HepG2 (cell line): Measurements from ENCODE around the gene DNAJB12. TPM values are rescaled to one million over a fixed set of nuclear protein-coding genes. Genes with fewer than 3 reads are reported as not detected.

Source experiments
- ARNT ChIP-seq: fragments of 450-650 bp; IDR thresholded peaks from 2 replicates; pipeline ENCODE4 v1.6.1; 2017
- E2F2 ChIP-seq: sonication (generic); formaldehyde crosslinking; IDR thresholded peaks from 2 replicates; pipeline ENCODE4 v1.4.0; 2020; ENCODE audit warnings: missing genetic modification reagents, borderline replicate concordance
- HNRNPK ChIP-seq: fragments of 200-400 bp; formaldehyde crosslinking; IDR thresholded peaks from 2 replicates; pipeline ENCODE4 v1.6.1; 2018; ENCODE audit warnings: low read length, low read depth, moderate library complexity, mild to moderate bottlenecking; ENCODE audit not compliant: poor library complexity, severe bottlenecking
- HOXA3 ChIP-seq: sonication (generic); formaldehyde crosslinking; IDR thresholded peaks from 2 replicates; pipeline ENCODE4 v1.5.0; 2020; ENCODE audit warnings: missing genetic modification reagents
- MIER3 ChIP-seq: IDR thresholded peaks from 2 replicates; pipeline ENCODE4 v1.6.1; 2016; ENCODE audit warnings: missing compliant biosample characterization, borderline replicate concordance
- MTF2 ChIP-seq: sonication (generic); formaldehyde crosslinking; IDR thresholded peaks from 2 replicates; pipeline ENCODE4 v1.5.0; 2020; ENCODE audit warnings: missing genetic modification reagents, borderline replicate concordance
- NCOR1 ChIP-seq: fragments of 200-600 bp; sonication (generic); IDR thresholded peaks from 2 replicates; pipeline ENCODE4 v1.7.0; 2017; ENCODE audit warnings: antibody characterized with exemption, low read length, borderline replicate concordance
- PTBP1 ChIP-seq: fragments of 200-400 bp; formaldehyde crosslinking; IDR thresholded peaks from 2 replicates; pipeline ENCODE4 v1.6.1; 2018; ENCODE audit warnings: low read length, low read depth; ENCODE audit not compliant: poor library complexity, severe bottlenecking
- SP140L ChIP-seq: sonication (generic); formaldehyde crosslinking; IDR thresholded peaks from 2 replicates; pipeline ENCODE4 v1.4.0; 2020; ENCODE audit warnings: missing genetic modification reagents, borderline replicate concordance
- TBP ChIP-seq: sonication (generic); formaldehyde crosslinking; IDR thresholded peaks from 2 replicates; pipeline ENCODE4 v1.5.0; 2020; ENCODE audit warnings: missing genetic modification reagents
- ZBTB42 ChIP-seq: sonication (generic); formaldehyde crosslinking; IDR thresholded peaks from 2 replicates; pipeline ENCODE4 v1.5.0; 2020; ENCODE audit warnings: mild to moderate bottlenecking, missing genetic modification reagents
- ZBTB49 ChIP-seq: sonication (generic); formaldehyde crosslinking; IDR thresholded peaks from 2 replicates; pipeline ENCODE4 v1.4.0; 2020; ENCODE audit warnings: missing genetic modification reagents, borderline replicate concordance
- ZFP36L2 ChIP-seq: sonication (generic); formaldehyde crosslinking; IDR thresholded peaks from 2 replicates; pipeline ENCODE4 v1.4.0; 2020; ENCODE audit warnings: missing genetic modification reagents
- ZMYM4 ChIP-seq: sonication (generic); formaldehyde crosslinking; IDR thresholded peaks from 2 replicates; pipeline ENCODE4 v1.8.1; 2023; ENCODE audit warnings: mild to moderate bottlenecking, missing genetic modification reagents
- ZNF329 ChIP-seq: sonication (generic); formaldehyde crosslinking; IDR thresholded peaks from 2 replicates; pipeline ENCODE4 v1.9.0; 2021; ENCODE audit warnings: low read depth, mild to moderate bottlenecking, missing genetic modification reagents
- ZNF383 ChIP-seq: sonication (generic); formaldehyde crosslinking; IDR thresholded peaks from 2 replicates; pipeline ENCODE4 v1.4.0; 2020; ENCODE audit warnings: missing genetic modification reagents, mild to moderate bottlenecking, borderline replicate concordance
- ZNF672 ChIP-seq: sonication (generic); formaldehyde crosslinking; IDR thresholded peaks from 2 replicates; pipeline ENCODE4 v1.8.1; 2022; ENCODE audit warnings: missing genetic modification reagents
- ZNF720 ChIP-seq: sonication (generic); formaldehyde crosslinking; IDR thresholded peaks from 2 replicates; pipeline ENCODE4 v1.4.0; 2020; ENCODE audit warnings: missing genetic modification reagents
- ZSCAN29 ChIP-seq: sonication (generic); formaldehyde crosslinking; conservative IDR thresholded peaks from 2 replicates; pipeline ENCODE4 v1.4.0; 2020; ENCODE audit warnings: mild to moderate bottlenecking, missing genetic modification reagents
- ZSCAN9 ChIP-seq: IDR thresholded peaks from 2 replicates; pipeline ENCODE4 v1.6.1; 2016; ENCODE audit warnings: borderline replicate concordance
- polyA plus RNA-seq, 8 experiments: library from polyadenylated mRNA; depleted of rRNA in 3 of 8; stranded (reverse) in 7 of 8; unstranded in 1 of 8; fragments of >200 nt; fragmentation: Illumina TruSeq in 4 of 8; extraction: Trizol in 4 of 8; gene quantifications; 2 replicates each; pipeline versions ENCODE4 v1.2.1 to v1.2.3, GENCODE V29; 2011 to 2016; ENCODE audit warnings: low read depth in 4 of 8, missing spikeins in 1 of 8, mixed read lengths in 1 of 8; ENCODE audit not compliant: insufficient read depth in 1 of 8
- total RNA-seq, 5 experiments: library from RNA; depleted of rRNA; stranded (reverse); fragments of >200 nt; fragmentation: Illumina TruSeq; extraction: Trizol; gene quantifications; 2 replicates each; pipeline ENCODE4 v1.2.3, GENCODE V29; 2016; ENCODE audit warnings: low read depth in 1 of 5
- TF ChIP-seq, protein P1 (sequence below): sonication (generic); formaldehyde crosslinking; IDR thresholded peaks from 2 replicates; pipeline ENCODE4 v1.5.0; 2020; ENCODE audit warnings: mild to moderate bottlenecking, missing genetic modification reagents
- TF ChIP-seq, protein P2 (sequence below): sonication (generic); formaldehyde crosslinking; IDR thresholded peaks from 2 replicates; pipeline ENCODE4; 2020; ENCODE audit warnings: missing genetic modification reagents, mild to moderate bottlenecking, borderline replicate concordance

DNAJB12 gene
- total and polyA plus RNA-seq, 2 of the 13 experiments (the other 11 are each of a cell fraction or from before 2014, with no cell fraction given): 10.8 to 18.2 TPM

DNA sequence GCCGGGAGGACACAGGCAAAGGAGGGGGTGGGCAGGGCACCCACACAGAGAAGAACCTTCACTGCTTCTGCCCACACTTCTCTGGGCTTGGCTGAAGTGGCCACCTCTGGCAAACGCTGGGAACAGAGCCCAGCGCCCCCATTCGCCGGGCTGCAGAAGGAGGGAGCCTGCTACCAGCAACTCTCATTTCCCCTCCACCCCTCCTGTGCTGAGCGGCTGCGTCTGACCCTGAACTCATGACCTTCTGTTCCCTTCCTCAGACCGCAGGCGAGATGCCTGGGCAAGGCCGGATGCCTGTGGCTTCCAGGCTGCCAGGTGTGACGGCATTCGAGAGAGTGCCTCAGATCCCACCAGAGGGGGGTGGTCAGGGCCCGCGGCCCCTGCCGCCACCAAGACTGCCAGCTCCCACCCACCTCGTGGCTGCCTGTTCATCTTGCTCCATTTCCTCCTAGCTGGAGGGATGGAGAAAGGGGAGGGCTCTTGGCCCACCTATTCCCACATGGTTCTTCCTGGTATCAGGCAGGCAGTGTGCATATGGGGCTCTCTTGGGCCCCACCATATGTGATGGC is 19.8 kb downstream of the DNAJB12 start (continued):
- TF ChIP-seq, protein P1, sequence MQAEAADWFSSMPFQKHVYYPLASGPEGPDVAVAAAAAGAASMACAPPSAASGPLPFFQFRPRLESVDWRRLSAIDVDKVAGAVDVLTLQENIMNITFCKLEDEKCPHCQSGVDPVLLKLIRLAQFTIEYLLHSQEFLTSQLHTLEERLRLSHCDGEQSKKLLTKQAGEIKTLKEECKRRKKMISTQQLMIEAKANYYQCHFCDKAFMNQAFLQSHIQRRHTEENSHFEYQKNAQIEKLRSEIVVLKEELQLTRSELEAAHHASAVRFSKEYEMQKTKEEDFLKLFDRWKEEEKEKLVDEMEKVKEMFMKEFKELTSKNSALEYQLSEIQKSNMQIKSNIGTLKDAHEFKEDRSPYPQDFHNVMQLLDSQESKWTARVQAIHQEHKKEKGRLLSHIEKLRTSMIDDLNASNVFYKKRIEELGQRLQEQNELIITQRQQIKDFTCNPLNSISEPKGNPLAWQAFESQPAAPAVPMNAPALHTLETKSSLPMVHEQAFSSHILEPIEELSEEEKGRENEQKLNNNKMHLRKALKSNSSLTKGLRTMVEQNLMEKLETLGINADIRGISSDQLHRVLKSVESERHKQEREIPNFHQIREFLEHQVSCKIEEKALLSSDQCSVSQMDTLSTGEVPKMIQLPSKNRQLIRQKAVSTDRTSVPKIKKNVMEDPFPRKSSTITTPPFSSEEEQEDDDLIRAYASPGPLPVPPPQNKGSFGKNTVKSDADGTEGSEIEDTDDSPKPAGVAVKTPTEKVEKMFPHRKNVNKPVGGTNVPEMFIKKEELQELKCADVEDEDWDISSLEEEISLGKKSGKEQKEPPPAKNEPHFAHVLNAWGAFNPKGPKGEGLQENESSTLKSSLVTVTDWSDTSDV (CRISPR knock-in tag): 0 out of 2 replicates have a peak, but pooled peaks have one; percentile 67
- TF ChIP-seq MIER3: peak; percentile 65; the same call in 1 of the 2 replicates
- TF ChIP-seq E2F2 (CRISPR knock-in tag): no peak
- TF ChIP-seq, protein P2, sequence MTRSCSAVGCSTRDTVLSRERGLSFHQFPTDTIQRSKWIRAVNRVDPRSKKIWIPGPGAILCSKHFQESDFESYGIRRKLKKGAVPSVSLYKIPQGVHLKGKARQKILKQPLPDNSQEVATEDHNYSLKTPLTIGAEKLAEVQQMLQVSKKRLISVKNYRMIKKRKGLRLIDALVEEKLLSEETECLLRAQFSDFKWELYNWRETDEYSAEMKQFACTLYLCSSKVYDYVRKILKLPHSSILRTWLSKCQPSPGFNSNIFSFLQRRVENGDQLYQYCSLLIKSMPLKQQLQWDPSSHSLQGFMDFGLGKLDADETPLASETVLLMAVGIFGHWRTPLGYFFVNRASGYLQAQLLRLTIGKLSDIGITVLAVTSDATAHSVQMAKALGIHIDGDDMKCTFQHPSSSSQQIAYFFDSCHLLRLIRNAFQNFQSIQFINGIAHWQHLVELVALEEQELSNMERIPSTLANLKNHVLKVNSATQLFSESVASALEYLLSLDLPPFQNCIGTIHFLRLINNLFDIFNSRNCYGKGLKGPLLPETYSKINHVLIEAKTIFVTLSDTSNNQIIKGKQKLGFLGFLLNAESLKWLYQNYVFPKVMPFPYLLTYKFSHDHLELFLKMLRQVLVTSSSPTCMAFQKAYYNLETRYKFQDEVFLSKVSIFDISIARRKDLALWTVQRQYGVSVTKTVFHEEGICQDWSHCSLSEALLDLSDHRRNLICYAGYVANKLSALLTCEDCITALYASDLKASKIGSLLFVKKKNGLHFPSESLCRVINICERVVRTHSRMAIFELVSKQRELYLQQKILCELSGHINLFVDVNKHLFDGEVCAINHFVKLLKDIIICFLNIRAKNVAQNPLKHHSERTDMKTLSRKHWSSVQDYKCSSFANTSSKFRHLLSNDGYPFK (CRISPR knock-in tag): peak; percentile 59; the same call in 1 of the 2 replicates
- TF ChIP-seq SP140L: no peak
- TF ChIP-seq ZNF720 (CRISPR knock-in tag): no peak
- TF ChIP-seq TBP (CRISPR knock-in tag): no peak
- no peak for TF ChIP-seq PTBP1
- TF ChIP-seq MTF2 (CRISPR knock-in tag): no peak
- TF ChIP-seq ZFP36L2 (CRISPR knock-in tag): no peak
- no peak for TF ChIP-seq HNRNPK
- TF ChIP-seq ZNF672: no peak
- TF ChIP-seq NCOR1: no peak; the same call in 1 of the 2 replicates
- no peak for TF ChIP-seq ZNF329 (CRISPR knock-in tag)
- TF ChIP-seq ARNT: no peak
- peak; percentile 85 for TF ChIP-seq ZMYM4 (CRISPR knock-in tag)
- no peak for TF ChIP-seq ZBTB42
- no peak for TF ChIP-seq ZBTB49 (CRISPR knock-in tag)
- no peak for TF ChIP-seq ZNF383
- peak; percentile 64 for TF ChIP-seq HOXA3
- no peak for TF ChIP-seq ZSCAN29 (CRISPR knock-in tag)
- TF ChIP-seq ZSCAN9 (CRISPR knock-in tag): peak; percentile 53; the same call in 1 of the 2 replicates
